GM12878 (cell line): Measurements from ENCODE around the gene WFS1.

Experiments
- HDAC2 ChIP-seq: fragments of 200-600 bp; sonication (generic); IDR thresholded peaks from 2 replicates; pipeline ENCODE4 v1.6.1; 2017
- MXI1 ChIP-seq: fragments of 150-350 bp; IDR thresholded peaks from 2 replicates; pipeline ENCODE4 v1.6.1; 2011; ENCODE audit warnings: low read depth, mild to moderate bottlenecking, inconsistent platforms, low read length, improper control_type of control experiment

DNA sequence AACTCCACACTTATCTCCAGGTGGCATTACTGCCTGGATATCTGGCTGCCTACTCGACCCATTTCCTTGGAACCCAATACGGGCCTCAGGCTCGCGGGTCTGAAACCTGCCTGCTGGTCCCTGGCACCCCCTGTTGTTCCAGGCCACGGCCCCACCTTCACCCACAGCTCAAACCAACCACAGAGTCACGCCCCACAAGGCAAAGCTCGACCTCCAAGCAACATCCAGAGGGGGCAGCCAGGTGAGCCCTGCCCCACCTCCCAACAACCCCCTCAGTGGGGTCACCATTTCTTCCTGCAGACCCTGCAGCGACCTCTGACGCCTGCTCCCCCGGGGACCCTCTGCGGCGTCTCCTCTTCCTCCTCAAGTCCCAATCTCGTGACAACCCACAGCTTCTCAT lies 76.2 kb downstream of the WFS1 start:
- TF ChIP-seq MXI1 (no peak), HDAC2 (no peak)
